GM12891 (cell line): ENCODE data around the gene SKOR2.

ENCODE experiments used
- POLR2A ChIP-seq: IDR thresholded peaks from 2 replicates; pipeline ENCODE4 v1.6.1; 2011; ENCODE audit warnings: low read depth, low read length, control low read depth
- POLR2AphosphoS5 ChIP-seq: IDR thresholded peaks from 2 replicates; pipeline ENCODE4 v1.6.1; 2011; ENCODE audit warnings: low read depth, low read length, control low read depth
- TAF1 ChIP-seq: IDR thresholded peaks from 2 replicates; pipeline ENCODE4 v1.6.1; 2011; ENCODE audit warnings: low read depth, low read length, control low read depth

DNA sequence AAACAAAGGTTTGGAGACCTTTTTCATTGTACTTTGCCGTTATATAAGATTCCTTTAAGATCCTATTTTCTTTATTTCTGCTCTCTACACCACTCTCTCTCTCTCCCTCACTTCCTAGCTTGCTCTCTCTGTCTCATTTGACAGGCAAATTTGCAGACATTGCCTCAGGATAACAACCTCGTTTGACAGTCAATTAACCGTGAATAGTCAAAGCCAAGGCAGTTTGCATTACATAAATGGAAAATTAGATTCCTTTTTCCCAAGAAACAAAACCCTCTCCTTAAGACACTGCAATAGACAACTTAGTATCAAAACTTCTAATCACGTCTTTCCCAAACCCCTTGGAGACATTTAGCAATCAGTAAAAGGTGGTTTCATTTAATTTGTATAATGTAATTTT is 7.4 kb downstream of the SKOR2 start:
- TF ChIP-seq POLR2AphosphoS5 (no peak), POLR2A (no peak), TAF1 (no peak)
